Spinal cord (tissue), 10 donors: ENCODE measurements around the gene SRRM2. TPM values are rescaled to one million over a fixed set of nuclear protein-coding genes. Genes with fewer than 3 reads are reported as not detected.

Experiments
- DNase-seq, 6 donors: peaks; one replicate each; pipeline versions ENCODE4 v3.0.0 to v3.0.0-alpha.2; 2013 to 2015; ENCODE audit warnings: low spot score in 6 of 6, low read depth in 4 of 6
- H3K27ac ChIP-seq: one replicate; pipeline ENCODE4 v1.5.1; 2013; ENCODE audit warnings: low read depth, low read length, control low read depth
- H3K27me3 ChIP-seq: one replicate; pipeline ENCODE4 v1.6.1; 2013; ENCODE audit warnings: low read length; ENCODE audit not compliant: control insufficient read depth, insufficient read depth
- H3K36me3 ChIP-seq: one replicate; pipeline ENCODE4 v1.6.1; 2013; ENCODE audit warnings: low read length; ENCODE audit not compliant: control insufficient read depth, insufficient read depth
- H3K4me1 ChIP-seq: one replicate; pipeline ENCODE4 v1.6.1; 2013; ENCODE audit warnings: low read length; ENCODE audit not compliant: control insufficient read depth, insufficient read depth
- H3K4me3 ChIP-seq: one replicate; pipeline ENCODE4 v1.5.1; 2013; ENCODE audit warnings: low read depth, low read length, control low read depth
- H3K9me3 ChIP-seq: one replicate; pipeline ENCODE4 v1.6.1; 2013; ENCODE audit warnings: low read length; ENCODE audit not compliant: control insufficient read depth, insufficient read depth
- WGBS: methylation state at CpG from one replicate; pipeline ENCODE4 v1.1.5; 2013; ENCODE audit warnings: missing lambda C conversion rate; ENCODE audit not compliant: insufficient coverage; 5-methylcytosine and 5-hydroxymethylcytosine counted together
- long read RNA-seq, 4 donors: transcript quantifications; one replicate each; lab custom pipeline, GENCODE V29; 2026
- polyA plus RNA-seq, 2 donors: library from polyadenylated mRNA; unstranded; fragments of 120-200 nt; gene quantifications; one replicate each; pipeline ENCODE4 v1.2.1, GENCODE V29; 2013; ENCODE audit not compliant: insufficient read length in 2 of 2
- total RNA-seq, 2 donors: library from RNA; depleted of rRNA in 1 of 2; stranded (reverse); fragments of 120-200 nt in 1 of 2; fragments of >200 nt in 1 of 2; gene quantifications; one replicate each; pipeline versions ENCODE4 v1.2.3 to v1.2.4, GENCODE V29; 2013 to 2014
- donor health status: healthy.

The SRRM2 gene
- total RNA-seq: 100 to 1,000 TPM; 105 to 159 TPM
- polyA plus RNA-seq: 100 to 1,000 TPM; 494 to 610 TPM
- long read RNA-seq, donor 1, transcript SRRM2-218 (3 exons, 1,759 nt): minor isoform, 29 of 221 reads
- long read RNA-seq, donor 1, transcript SRRM2-213 (2 exons, 732 nt): minor isoform, 13 of 221 reads
- long read RNA-seq, donor 1, transcript SRRM2-212 (2 exons, 1,118 nt): major isoform, 35 of 221 reads
- long read RNA-seq, donor 1, transcript SRRM2-225 (1 exons, 914 nt): minor isoform, 14 of 221 reads
- long read RNA-seq, donor 1, partial matches to known transcripts: 98 of 221 reads
- long read RNA-seq, donor 1, other reads (novel, unspliced or antisense): 16 of 221 reads
- long read RNA-seq, donor 2, transcript SRRM2-213 (2 exons, 732 nt): minor isoform, 13 of 98 reads
- long read RNA-seq, donor 2, transcript SRRM2-218 (3 exons, 1,759 nt): major isoform, 14 of 98 reads
- long read RNA-seq, donor 2, transcript SRRM2-212 (2 exons, 1,118 nt): minor isoform, 12 of 98 reads
- long read RNA-seq, donor 2, partial matches to known transcripts: 42 of 98 reads
- long read RNA-seq, donor 2, other reads (novel, unspliced or antisense): 0 of 98 reads
- long read RNA-seq, donor 3, transcript SRRM2-213 (2 exons, 732 nt): minor isoform, 18 of 898 reads
- long read RNA-seq, donor 3, transcript SRRM2-218 (3 exons, 1,759 nt): minor isoform, 6 of 898 reads
- long read RNA-seq, donor 3, transcript SRRM2-212 (2 exons, 1,118 nt): major isoform, 21 of 898 reads
- long read RNA-seq, donor 3, partial matches to known transcripts: 504 of 898 reads
- long read RNA-seq, donor 3, other reads (novel, unspliced or antisense): 339 of 898 reads
- long read RNA-seq, donor 4, full-length matches to known transcripts: 152 of 369 reads
- long read RNA-seq, donor 4, partial matches to known transcripts: 217 of 369 reads
- long read RNA-seq, donor 4, other reads (novel, unspliced or antisense): 0 of 369 reads

GRCh38 chr16:2752035-2752849, at the start of gene SRRM2:
TSS of gene SRRM2 (plus strand) at chr16:2752638. CDS start at chr16:2756365, 3,727 bp downstream.
- under 1% methylated on average over 93 of the region's 99 CpGs for WGBS
- Histone ChIP-seq H3K4me1 (peaks cover 31% of the 10 kb centered on the region), H3K27ac (peak within 1 kb of the TSS; percentile 98), H3K27me3 (no peaks in the 10 kb centered on the region), H3K36me3 (peaks cover 28% of the 10 kb centered on the region), H3K4me3 (peak within 1 kb of the TSS; percentile 95), H3K9me3 (no peaks in the 10 kb centered on the region)
- peak; percentile 94 to 99 (median 97) for DNase-seq

GRCh38 chr16:2702871-2703745, 49.3 kb upstream of the SRRM2 start:
- no peaks in the 10 kb centered on the region for H3K27me3 ChIP-seq
- H3K27ac ChIP-seq: no peak overlapping the region
- peak in 1 of 6 donors; percentile 43 for DNase-seq
- WGBS: 80% methylated on average over 28 of the region's 28 CpGs
- H3K4me1 ChIP-seq: peaks cover 20% of the 10 kb centered on the region
- no peak overlapping the region for H3K4me3 ChIP-seq
- H3K9me3 ChIP-seq: no peaks in the 10 kb centered on the region
- peaks cover 100% of the 10 kb centered on the region for H3K36me3 ChIP-seq

- H3K27ac ChIP-seq: no peak overlapping the region
Measured at GRCh38 chr16:2704166-2704982, 48.1 kb upstream of the SRRM2 start.

GRCh38 chr16:2704983-2705275, 47.5 kb upstream of the SRRM2 start:
- no peak overlapping the region for H3K4me3 ChIP-seq
- H3K36me3 ChIP-seq: peaks cover 100% of the 10 kb centered on the region
- H3K4me1 ChIP-seq: peaks cover 20% of the 10 kb centered on the region
- DNase-seq: no peak
- no peaks in the 10 kb centered on the region for H3K27me3 ChIP-seq
- H3K27ac ChIP-seq: no peak overlapping the region
- WGBS: 93% methylated on average over 10 of the region's 14 CpGs
- H3K9me3 ChIP-seq: no peaks in the 10 kb centered on the region

More at GRCh38 chr16:2704166-2704982, 48.1 kb upstream of the SRRM2 start:
- no peaks in the 10 kb centered on the region for H3K9me3 ChIP-seq
- H3K36me3 ChIP-seq: peaks cover 100% of the 10 kb centered on the region
- whole genome bisulfite sequencing: 95% methylated on average over 24 of the region's 33 CpGs
- H3K27me3 ChIP-seq: no peaks in the 10 kb centered on the region
- H3K4me3 ChIP-seq: no peak overlapping the region
- H3K4me1 ChIP-seq: peaks cover 20% of the 10 kb centered on the region
- no peak for DNase-seq

GRCh38 chr16:2705351-2705750, 47.1 kb upstream of the SRRM2 start:
- DNase-seq: no peak
- H3K4me1 ChIP-seq: peaks cover 20% of the 10 kb centered on the region
- 92% methylated on average over 10 of the region's 10 CpGs for WGBS
- H3K36me3 ChIP-seq: peaks cover 100% of the 10 kb centered on the region
- no peaks in the 10 kb centered on the region for H3K9me3 ChIP-seq
- H3K27ac ChIP-seq: no peak overlapping the region
- no peak overlapping the region for H3K4me3 ChIP-seq
- no peaks in the 10 kb centered on the region for H3K27me3 ChIP-seq

- WGBS: 94% methylated on average over 17 of the region's 17 CpGs
- no peaks in the 10 kb centered on the region for H3K9me3 ChIP-seq
- peaks cover 99% of the 10 kb centered on the region for H3K36me3 ChIP-seq
- H3K27me3 ChIP-seq: no peaks in the 10 kb centered on the region
- DNase-seq: no peak
- no peak overlapping the region for H3K4me3 ChIP-seq
- no peak overlapping the region for H3K27ac ChIP-seq
- H3K4me1 ChIP-seq: peaks cover 20% of the 10 kb centered on the region
Measured at GRCh38 chr16:2706085-2706484, 46.4 kb upstream of the SRRM2 start.

- DNase-seq: no peak
- Histone ChIP-seq H3K27ac (no peak overlapping the region), H3K9me3 (no peaks in the 10 kb centered on the region), H3K4me1 (peaks cover 20% of the 10 kb centered on the region), H3K4me3 (no peak overlapping the region), H3K27me3 (no peaks in the 10 kb centered on the region), H3K36me3 (peaks cover 97% of the 10 kb centered on the region)
- WGBS: 92% methylated on average over 21 of the region's 22 CpGs
Measured at GRCh38 chr16:2706611-2707311, 45.7 kb upstream of the SRRM2 start.
